Non-pigmented ciliary epithelial cell (primary cell): ENCODE data around the gene RNF169.

ENCODE experiments used
- DNase-seq: peaks from one replicate; pipeline ENCODE4 v3.0.0-alpha.2; 2010; ENCODE audit warnings: low read depth

The RNF169 gene

GRCh38 chr11:74770456-74770855 lies 21.8 kb downstream of the RNF169 start:
- no peak for DNase-seq

GRCh38 chr11:74771139-74771538 lies 22.5 kb downstream of the RNF169 start:
- DNase-seq = no peak

DNA sequence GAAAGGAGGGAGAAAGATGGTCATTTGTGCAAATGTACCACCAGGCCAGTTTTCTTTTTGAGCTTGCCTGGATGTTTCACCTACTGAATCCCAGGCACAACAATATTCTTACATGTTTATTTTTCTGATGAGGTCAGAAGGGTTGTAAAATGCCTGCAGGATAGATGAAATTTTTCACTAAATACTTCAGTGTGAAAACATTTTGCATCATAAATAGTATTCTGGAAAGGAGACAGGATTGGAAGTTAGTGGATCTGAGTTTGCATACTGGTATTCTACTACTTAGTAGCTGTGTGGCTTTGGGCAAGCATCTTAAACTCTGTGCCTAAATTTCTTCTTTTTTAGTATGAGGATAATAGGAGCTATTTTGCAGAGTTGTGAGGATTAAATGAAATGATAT lies 24.8 kb downstream of the RNF169 start:
- DNase-seq = no peak

GRCh38 chr11:74775762-74776161 lies 27.1 kb downstream of the RNF169 start:
- no peak for DNase-seq

DNA sequence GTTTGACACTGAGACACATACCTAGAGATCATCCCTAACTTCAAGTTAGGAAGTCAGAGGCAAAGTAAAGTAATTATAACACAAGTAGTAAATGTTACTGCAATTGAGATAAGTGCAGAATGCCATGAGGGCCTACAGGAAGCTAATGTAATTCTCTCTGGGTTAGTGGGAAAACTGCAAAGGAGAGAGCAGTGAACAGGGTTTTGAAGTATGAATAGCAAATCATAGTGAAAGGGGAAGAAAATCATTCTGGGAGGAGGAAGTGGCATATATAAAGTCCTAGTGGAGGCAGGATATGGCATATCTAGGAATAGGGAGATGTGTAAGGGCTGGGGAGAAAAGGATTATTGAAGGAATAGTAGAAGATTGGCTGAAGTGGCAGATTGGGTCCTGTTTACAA lies 27.9 kb downstream of the RNF169 start:
- no peak for DNase-seq

DNA sequence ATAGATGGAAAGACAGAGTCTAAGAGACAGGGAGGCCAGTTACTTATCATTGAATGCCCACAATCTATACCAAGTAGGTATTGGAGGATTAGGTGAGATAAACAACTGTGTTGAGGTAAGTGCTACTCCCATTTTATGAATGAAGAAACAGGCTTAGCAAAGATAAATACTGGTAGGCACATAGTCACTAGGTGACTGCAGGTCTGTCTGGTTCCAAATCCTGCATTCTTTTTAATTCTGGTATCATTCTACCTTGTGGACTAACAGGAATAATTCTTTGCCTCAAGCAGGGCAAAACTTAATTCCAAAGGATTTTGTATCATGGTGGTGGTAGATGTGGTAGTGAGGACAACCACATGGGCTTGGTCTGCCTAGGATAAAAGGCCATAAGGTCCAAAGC lies 28.4 kb downstream of the RNF169 start:
- no peak for DNase-seq

DNA sequence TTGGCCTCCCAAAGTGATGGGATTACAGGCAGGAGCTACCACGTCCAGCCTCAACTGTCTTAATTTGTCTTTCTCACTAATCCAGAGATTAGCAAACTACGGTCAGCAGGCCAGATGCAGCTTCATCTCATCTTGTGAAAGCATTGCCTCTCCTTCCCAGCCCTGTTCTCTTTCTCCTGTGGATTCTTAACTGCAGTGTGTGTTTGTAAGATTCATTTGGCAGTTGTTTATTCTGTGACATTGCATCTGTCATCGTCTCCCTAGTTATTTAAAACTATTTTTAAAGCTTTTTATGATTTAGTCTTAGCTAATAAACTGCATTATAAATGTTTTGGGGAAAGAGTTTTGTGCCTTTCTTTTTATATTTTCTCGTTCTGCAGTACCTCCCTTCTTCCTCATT lies 29.2 kb downstream of the RNF169 start:
- DNase-seq = no peak

DNA sequence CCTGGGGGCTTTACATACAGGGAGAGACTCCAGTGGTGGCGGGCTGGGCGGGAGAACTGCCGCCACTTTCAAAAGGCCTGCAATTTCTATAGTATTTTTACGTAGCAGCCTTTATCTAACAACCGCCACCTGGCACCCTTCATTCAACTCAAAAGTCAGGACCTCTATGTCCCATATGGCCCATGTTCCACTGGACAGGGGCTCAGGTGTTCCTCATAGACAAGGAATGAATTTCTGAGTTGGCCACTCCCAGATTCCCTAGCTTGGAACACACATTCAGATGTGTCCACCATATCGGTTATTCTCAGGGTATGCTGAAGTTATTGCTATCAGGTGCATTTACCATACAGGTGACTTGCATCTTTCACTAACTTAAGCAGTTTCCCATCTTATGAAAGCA lies 29.9 kb downstream of the RNF169 start:
- no peak for DNase-seq

- DNase-seq = no peak
These were observed 31.8 kb downstream of the RNF169 start for GRCh38 chr11:74780248-74781005.

DNA sequence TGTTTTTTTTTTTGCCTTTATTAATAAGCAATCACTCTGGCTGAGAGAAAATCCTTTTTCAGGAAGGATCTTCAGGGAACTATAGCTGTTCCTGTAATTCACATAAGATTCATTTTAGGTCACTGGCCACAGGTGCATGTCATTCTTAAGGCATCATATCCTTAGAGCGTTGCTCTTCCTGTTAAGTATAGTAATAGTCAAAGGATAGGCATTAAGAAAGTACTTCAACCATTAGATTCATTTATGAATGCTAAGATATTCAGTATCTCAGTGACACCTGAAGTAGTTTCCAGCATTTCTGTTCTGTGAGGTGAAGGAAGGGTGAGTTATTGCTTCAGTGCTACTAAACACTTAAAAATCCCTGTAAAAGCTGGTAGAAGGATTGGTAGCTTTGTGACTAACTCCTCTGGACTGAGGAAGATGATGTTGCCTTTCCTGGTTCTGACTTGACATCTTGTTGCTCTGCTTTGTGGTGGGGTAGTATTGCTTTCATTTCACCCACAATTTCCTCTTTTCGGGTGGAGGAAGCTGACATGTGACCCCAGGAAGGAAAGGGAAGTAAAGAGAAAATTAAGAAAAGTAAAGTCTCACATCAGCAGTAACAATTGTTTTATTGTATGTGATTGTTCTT lies 34.7 kb downstream of the RNF169 start:
- DNase-seq = peak; percentile 45

GRCh38 chr11:74784234-74784633 lies 35.6 kb downstream of the RNF169 start:
- DNase-seq = no peak

GRCh38 chr11:74784726-74785125 lies 36.1 kb downstream of the RNF169 start:
- no peak for DNase-seq

GRCh38 chr11:74786574-74786973 lies 37.9 kb downstream of the RNF169 start:
- no peak for DNase-seq

GRCh38 chr11:74791333-74792100 lies 42.9 kb downstream of the RNF169 start:
- DNase-seq = no peak

- DNase-seq = no peak
These were observed 57.6 kb downstream of the RNF169 start for GRCh38 chr11:74806267-74806666.

DNA sequence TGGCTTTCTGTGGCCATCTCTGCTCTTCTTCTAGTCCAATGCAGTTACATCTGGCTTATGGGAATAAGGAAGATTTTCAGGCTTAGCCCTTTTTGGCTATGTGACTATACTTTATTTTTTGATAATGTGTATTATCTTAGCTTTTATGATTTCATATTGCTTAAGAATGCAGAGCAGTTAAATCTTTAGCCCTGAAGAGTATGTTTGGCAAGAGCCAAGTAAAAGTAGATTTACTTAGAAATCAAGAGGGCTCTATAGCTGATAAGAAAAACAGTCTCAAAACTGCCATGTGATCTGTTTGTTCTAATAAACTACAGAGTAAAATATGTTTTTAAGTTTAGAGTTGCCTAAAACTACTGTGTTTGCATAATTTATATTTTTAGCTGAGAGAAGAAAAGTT lies 61.2 kb downstream of the RNF169 start:
- no peak for DNase-seq

GRCh38 chr11:74815966-74816365 lies 67.3 kb downstream of the RNF169 start:
- no peak for DNase-seq

DNA sequence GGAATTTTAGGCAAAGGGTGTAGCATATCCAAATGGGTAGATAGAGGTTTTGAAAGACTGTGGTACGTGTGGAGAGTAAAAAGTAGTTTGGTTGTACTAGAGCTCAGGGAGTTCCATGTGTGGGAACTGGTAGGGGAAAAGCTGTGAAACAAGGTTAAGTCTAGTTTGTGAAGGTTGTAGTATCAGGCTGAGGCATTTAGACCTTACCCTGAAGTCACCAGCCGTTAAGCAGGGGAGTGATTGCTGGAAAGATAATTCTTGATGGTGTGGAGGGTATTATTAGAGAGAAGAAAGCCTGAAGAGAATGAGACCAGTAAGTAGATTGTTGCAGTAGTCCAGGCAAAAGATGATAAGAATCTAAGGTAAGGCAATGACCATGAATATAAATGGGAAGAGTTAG lies 68.0 kb downstream of the RNF169 start:
- no peak for DNase-seq

GRCh38 chr11:74818283-74818946 lies 69.8 kb downstream of the RNF169 start:
- no peak for DNase-seq

DNA sequence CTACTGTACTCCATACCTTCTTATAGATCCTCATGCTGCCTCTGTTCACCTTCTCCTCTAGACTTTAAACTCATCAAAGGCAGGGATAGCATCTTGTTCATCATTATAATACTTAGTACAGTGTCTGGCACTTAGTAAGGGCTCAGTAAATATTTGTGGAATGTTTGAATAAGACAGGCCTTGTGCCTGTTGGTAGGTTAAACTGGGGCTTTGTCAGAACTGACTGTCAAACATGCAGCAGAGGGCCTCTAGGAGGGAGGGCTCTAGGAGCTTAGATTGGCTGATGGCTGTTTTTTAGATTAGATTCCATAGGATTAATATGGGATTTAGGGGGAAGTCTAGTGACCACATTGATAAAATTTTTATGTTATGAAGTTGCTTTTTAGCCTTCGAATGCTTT lies 70.8 kb downstream of the RNF169 start:
- peak; percentile 15 for DNase-seq

- peak; percentile 89 for DNase-seq
These were observed 72.1 kb downstream of the RNF169 start for GRCh38 chr11:74820763-74821162.

DNA sequence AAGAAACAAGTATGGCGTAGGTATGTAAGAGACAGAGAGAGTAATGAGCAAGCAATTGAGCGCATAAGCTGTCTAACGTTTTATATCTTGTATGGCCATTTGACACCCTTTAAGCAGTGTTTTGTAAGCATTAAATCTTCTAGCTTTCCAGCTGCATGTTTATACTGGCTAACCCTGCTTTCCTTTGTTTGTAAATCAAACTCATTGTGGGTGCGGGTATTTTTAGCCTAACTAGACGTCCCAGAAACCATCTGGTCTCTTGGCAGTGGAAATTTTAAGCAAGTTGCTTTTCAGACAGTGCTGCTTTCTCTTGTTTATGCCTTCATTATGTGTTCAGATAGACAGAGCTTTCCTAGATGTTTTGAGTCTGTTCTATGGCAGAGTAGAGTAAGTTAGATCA lies 73.5 kb downstream of the RNF169 start:
- DNase-seq = peak; percentile 24
